ENCODE results near the gene RABL2B. TPM values are rescaled to one million over a fixed set of nuclear protein-coding genes. Genes with fewer than 3 reads are reported as not detected.
A peak's percentile ranks its signal among the peaks of the same experiment; 100 is the strongest.

Gene RABL2B
- total and polyA plus RNA-seq, 2 experiments from 2014 or later, result 9.7 to 11.8 TPM

DNA sequence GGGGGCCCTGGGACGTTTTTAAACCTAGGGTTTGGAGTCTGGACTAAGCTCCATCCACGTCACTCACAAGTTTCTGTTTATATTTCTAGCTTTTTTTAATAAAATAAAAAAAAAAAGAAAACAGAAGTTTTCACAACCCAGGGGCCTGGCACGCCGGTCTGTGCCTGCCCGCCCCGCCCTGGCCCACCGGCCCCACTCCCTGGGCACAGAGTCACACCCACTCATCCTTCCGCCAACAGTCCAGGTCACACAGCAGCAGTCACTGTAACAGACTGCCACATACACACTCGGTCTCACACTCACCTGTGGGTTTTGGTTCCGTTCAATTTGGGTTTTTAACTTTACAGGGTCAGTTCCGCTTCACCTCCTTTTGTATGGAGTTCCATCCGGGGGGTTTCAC lies 50.8 kb downstream of the RABL2B start:
- no peaks in the 10 kb centered on the region for H4K20me1 ChIP-seq (replicated peaks; ENCODE audit: insufficient read depth)
- no peak overlapping the region; the same call in 2 of the 3 replicates for H3K4me3 Mint-ChIP-seq
- peaks cover 69% of the 10 kb centered on the region for H3K27me3 Mint-ChIP-seq (ENCODE audit: insufficient read depth, low read depth, poor library complexity)
- no peaks in the 10 kb centered on the region; the same call in 2 of the 3 replicates for H3K9me3 Mint-ChIP-seq
- H3K27ac Mint-ChIP-seq, result no peak overlapping the region
- no peak for TF ChIP-seq STAT1 (IDR thresholded peaks at IDR 0.05; ENCODE audit: unreplicated experiment)
- no peak overlapping the region for H2AFZ ChIP-seq
- no peaks in the 10 kb centered on the region for H3K36me3 Mint-ChIP-seq (ENCODE audit: low read depth)
- peaks cover 5% of the 10 kb centered on the region; the same call in 1 of the 2 replicates for H3K4me1 ChIP-seq (ENCODE audit: insufficient read depth)
- ATAC-seq, result no peak
- H3K9me2 ChIP-seq (ENCODE audit: insufficient read depth), result no peaks in the 10 kb centered on the region
- no peak overlapping the region for H3K27ac ChIP-seq (ENCODE audit: low read depth)
- peaks cover 6% of the 10 kb centered on the region for H3K4me1 Mint-ChIP-seq
- H3K79me2 ChIP-seq (replicated peaks; ENCODE audit: insufficient read depth), result no peaks in the 10 kb centered on the region
- no peaks in the 10 kb centered on the region for H3F3A ChIP-seq (replicated peaks; ENCODE audit: low read depth)
- peaks cover 77% of the 10 kb centered on the region for H3K27me3 ChIP-seq (ENCODE audit: insufficient read depth)
- no peaks in the 10 kb centered on the region for H3K36me3 ChIP-seq (ENCODE audit: insufficient read depth)
- no peak overlapping the region for H3K4me2 ChIP-seq
- DNase-seq (ENCODE audit: low spot score), result no peak
- no peak overlapping the region for H3K4me3 ChIP-seq

DNA sequence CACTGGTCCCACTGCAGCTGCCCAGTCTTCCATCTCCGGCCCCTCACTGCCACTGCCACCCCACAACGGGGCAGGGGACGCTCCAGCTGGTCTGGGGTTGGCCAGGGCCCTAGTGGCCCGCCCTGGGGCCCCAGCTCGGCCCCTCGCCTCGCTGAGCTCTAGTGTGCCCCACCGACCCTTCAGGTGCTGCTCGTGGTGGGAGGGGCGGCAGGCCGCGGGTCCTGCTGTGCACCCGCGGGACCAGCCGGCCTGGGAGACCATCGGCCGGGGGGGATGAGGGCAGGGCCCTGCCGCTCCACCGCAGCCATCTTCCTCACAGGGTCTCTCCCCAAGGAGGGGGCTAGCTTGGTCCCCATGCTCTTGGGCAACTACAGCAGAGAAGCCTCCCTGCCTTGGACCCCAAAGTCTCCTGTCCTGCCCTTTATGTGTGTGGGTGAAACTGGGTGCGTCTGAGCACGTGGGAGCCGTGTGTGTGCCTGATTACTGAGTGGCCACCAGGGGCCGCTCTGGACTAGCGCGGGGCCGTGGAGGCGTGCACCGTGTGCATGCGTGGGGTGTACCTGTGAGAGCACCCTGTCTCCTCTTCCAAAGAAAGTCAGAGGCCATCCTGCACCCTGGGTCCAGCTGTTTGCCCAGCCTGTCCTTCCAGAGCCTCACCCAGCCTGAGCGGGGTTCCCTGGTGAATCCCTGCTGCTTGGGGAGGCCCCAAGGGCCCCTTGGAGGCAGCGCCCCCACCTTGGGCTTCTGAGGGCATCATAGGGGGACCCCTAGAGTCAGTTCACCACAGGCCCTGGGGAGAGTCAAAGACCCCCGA lies 51.4 kb downstream of the RABL2B start:
- peaks cover 67% of the 10 kb centered on the region for H3K27me3 Mint-ChIP-seq (ENCODE audit: insufficient read depth, low read depth, poor library complexity)
- Histone ChIP-seq H3K9me2 (ENCODE audit: insufficient read depth) (no peaks in the 10 kb centered on the region), H3K79me2 (replicated peaks; ENCODE audit: insufficient read depth) (no peaks in the 10 kb centered on the region), H3F3A (replicated peaks; ENCODE audit: low read depth) (no peaks in the 10 kb centered on the region), H4K20me1 (replicated peaks; ENCODE audit: insufficient read depth) (no peaks in the 10 kb centered on the region), H3K27ac (ENCODE audit: low read depth) (no peak overlapping the region), H2AFZ (no peak overlapping the region), H3K27me3 (ENCODE audit: insufficient read depth) (peaks cover 70% of the 10 kb centered on the region), H3K4me1 (ENCODE audit: insufficient read depth) (peaks cover 5% of the 10 kb centered on the region; the same call in 1 of the 2 replicates), H3K4me2 (peak overlapping the region; percentile 67), H3K4me3 (peak overlapping the region; percentile 40), H3K36me3 (ENCODE audit: insufficient read depth) (no peaks in the 10 kb centered on the region)
- peak; percentile 42 for DNase-seq (ENCODE audit: low spot score)
- peak; percentile 59 for ATAC-seq
- H3K36me3 Mint-ChIP-seq (ENCODE audit: low read depth), result no peaks in the 10 kb centered on the region; the same call in 2 of the 3 replicates
- H3K9me3 Mint-ChIP-seq, result no peaks in the 10 kb centered on the region; the same call in 2 of the 3 replicates
- no peak for TF ChIP-seq EZH2 (IDR thresholded peaks at IDR 0.05; ENCODE audit: low read depth, unreplicated experiment)
- TF ChIP-seq, protein P1, sequence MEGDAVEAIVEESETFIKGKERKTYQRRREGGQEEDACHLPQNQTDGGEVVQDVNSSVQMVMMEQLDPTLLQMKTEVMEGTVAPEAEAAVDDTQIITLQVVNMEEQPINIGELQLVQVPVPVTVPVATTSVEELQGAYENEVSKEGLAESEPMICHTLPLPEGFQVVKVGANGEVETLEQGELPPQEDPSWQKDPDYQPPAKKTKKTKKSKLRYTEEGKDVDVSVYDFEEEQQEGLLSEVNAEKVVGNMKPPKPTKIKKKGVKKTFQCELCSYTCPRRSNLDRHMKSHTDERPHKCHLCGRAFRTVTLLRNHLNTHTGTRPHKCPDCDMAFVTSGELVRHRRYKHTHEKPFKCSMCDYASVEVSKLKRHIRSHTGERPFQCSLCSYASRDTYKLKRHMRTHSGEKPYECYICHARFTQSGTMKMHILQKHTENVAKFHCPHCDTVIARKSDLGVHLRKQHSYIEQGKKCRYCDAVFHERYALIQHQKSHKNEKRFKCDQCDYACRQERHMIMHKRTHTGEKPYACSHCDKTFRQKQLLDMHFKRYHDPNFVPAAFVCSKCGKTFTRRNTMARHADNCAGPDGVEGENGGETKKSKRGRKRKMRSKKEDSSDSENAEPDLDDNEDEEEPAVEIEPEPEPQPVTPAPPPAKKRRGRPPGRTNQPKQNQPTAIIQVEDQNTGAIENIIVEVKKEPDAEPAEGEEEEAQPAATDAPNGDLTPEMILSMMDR (conservative IDR thresholded peaks at IDR 0.05; ENCODE audit: low read depth in 2 of 2), result peak; percentile 71 to 78
- H3K4me3 Mint-ChIP-seq, result peak overlapping the region; percentile 54
- H3K4me1 Mint-ChIP-seq, result peaks cover 6% of the 10 kb centered on the region
- no peak overlapping the region for H3K27ac Mint-ChIP-seq

DNA sequence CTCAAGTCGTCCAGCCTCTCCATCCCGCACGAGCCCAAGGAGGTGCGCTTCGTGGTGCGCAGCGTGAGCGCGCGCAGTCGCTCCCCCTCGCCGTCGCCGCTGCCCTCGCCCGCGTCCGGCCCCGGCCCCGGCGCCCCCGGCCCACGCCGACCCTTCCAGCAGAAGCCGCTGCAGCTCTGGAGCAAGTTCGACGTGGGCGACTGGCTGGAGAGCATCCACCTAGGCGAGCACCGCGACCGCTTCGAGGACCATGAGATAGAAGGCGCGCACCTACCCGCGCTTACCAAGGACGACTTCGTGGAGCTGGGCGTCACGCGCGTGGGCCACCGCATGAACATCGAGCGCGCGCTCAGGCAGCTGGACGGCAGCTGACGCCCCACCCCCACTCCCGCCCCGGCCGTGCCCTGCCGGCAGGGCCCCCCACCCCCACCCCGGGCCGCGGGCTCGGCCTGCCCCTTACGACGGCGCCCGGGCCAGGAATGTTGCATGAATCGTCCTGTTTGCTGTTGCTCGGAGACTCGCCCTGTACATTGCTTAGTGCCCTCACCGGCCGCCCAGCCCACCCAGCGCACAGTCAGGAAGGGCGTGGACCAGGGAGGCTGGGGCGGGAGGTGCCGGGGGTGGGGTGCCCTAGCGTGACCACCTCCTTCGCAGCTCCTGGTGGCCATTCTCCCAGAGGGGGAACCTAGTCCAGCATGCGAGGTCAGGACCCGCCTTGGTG lies 52.3 kb downstream of the RABL2B start:
- peak; percentile 61 for DNase-seq (ENCODE audit: low spot score)

More for the DNA sequence above, 52.3 kb downstream of the RABL2B start:
- peak; percentile 37 for ATAC-seq
- peaks cover 6% of the 10 kb centered on the region for H3K4me1 Mint-ChIP-seq
- no peak overlapping the region for H3K27ac Mint-ChIP-seq
- H3K9me3 Mint-ChIP-seq, result no peaks in the 10 kb centered on the region; the same call in 2 of the 3 replicates
- Histone ChIP-seq H3F3A (replicated peaks; ENCODE audit: low read depth) (no peaks in the 10 kb centered on the region), H3K79me2 (replicated peaks; ENCODE audit: insufficient read depth) (no peaks in the 10 kb centered on the region), H3K4me2 (peak overlapping the region; percentile 67; the same call in 1 of the 2 replicates), H3K27me3 (ENCODE audit: insufficient read depth) (peaks cover 61% of the 10 kb centered on the region), H3K4me3 (peak overlapping the region; percentile 40), H2AFZ (no peak overlapping the region), H3K4me1 (ENCODE audit: insufficient read depth) (peaks cover 5% of the 10 kb centered on the region; the same call in 1 of the 2 replicates), H3K36me3 (ENCODE audit: insufficient read depth) (no peaks in the 10 kb centered on the region), H4K20me1 (replicated peaks; ENCODE audit: insufficient read depth) (no peaks in the 10 kb centered on the region), H3K27ac (ENCODE audit: low read depth) (no peak overlapping the region), H3K9me2 (ENCODE audit: insufficient read depth) (no peaks in the 10 kb centered on the region)
- H3K36me3 Mint-ChIP-seq (ENCODE audit: low read depth), result no peaks in the 10 kb centered on the region; the same call in 2 of the 3 replicates
- no peak overlapping the region for H3K4me3 Mint-ChIP-seq
- TF ChIP-seq ZNF331 (CRISPR knock-in tag; IDR thresholded peaks at IDR 0.05; ENCODE audit: low read depth), result no peak
- TF ChIP-seq, protein P2, sequence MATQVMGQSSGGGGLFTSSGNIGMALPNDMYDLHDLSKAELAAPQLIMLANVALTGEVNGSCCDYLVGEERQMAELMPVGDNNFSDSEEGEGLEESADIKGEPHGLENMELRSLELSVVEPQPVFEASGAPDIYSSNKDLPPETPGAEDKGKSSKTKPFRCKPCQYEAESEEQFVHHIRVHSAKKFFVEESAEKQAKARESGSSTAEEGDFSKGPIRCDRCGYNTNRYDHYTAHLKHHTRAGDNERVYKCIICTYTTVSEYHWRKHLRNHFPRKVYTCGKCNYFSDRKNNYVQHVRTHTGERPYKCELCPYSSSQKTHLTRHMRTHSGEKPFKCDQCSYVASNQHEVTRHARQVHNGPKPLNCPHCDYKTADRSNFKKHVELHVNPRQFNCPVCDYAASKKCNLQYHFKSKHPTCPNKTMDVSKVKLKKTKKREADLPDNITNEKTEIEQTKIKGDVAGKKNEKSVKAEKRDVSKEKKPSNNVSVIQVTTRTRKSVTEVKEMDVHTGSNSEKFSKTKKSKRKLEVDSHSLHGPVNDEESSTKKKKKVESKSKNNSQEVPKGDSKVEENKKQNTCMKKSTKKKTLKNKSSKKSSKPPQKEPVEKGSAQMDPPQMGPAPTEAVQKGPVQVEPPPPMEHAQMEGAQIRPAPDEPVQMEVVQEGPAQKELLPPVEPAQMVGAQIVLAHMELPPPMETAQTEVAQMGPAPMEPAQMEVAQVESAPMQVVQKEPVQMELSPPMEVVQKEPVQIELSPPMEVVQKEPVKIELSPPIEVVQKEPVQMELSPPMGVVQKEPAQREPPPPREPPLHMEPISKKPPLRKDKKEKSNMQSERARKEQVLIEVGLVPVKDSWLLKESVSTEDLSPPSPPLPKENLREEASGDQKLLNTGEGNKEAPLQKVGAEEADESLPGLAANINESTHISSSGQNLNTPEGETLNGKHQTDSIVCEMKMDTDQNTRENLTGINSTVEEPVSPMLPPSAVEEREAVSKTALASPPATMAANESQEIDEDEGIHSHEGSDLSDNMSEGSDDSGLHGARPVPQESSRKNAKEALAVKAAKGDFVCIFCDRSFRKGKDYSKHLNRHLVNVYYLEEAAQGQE (IDR thresholded peaks at IDR 0.05; ENCODE audit: unreplicated experiment), result no peak
- peaks cover 57% of the 10 kb centered on the region for H3K27me3 Mint-ChIP-seq (ENCODE audit: insufficient read depth, low read depth, poor library complexity)

All from GM23338 (cell line).